EH (cell line): ENCODE results near the gene TTC39A.
A peak's percentile ranks its signal among the peaks of the same experiment; 100 is the strongest.

Source experiments
- DNase-seq: peaks from one replicate; pipeline ENCODE4 v3.0.0-alpha.2; 2015; ENCODE audit warnings: low read depth

The TTC39A gene

DNA sequence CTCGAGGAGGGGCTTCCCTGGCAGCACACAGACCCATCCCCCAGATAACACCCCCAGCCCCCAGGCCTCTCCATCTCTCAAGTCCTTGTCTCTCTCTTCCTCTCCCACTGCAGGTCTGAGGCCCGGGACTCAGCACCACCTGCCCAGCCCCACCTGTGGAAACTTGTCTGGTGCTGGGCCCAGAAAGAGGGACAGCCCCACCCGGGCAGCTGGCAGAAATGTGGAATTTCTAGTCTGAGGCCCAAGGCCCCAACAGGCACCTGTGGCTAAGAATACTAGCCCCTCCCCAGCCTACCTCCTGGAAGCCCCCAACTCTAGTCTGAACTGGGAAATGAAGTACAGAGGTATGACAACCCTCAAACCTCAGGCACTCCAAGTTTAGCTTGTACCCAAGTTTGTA is 15.4 kb downstream of the TTC39A start:
- no peak for DNase-seq

DNA sequence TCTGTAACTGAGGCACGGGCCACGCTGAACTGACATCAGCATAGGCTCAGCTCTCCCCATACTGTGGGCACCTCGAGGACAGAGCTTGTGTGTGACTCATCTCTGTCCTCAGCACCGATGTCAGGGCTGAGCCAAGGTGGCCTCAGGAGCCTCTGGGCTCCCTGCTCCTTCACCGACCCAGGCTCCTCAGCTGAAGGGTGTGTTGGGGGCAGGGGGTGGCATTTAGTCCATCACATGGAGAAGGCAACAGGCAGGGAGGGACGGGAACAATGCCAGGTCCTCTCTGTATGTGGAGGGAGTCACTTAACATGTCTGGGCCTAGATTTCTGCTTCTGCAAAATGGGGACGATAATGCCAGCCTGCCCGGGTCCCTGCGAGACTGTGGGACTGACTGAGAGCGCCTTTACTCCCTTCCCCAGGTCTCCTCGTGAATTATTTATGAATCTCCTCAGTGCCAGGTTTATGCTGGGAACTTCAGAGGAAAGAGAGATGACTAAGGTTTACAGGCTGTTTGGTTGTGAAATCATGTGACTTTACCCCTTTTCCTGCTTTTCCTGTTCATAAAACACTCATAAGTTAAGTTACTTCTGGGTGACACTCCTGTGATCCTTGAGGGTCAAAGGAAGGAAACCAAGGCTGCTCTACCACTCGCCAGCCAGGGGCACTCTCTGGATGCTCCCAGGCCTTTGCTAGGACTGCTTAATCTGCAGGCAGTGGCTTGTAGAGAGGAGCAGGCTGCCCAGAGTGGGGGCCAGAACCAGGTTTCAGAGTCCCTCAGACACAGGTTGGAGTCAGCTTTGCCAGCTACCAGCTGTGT is 16.2 kb downstream of the TTC39A start:
- peak; percentile 80 for DNase-seq

DNA sequence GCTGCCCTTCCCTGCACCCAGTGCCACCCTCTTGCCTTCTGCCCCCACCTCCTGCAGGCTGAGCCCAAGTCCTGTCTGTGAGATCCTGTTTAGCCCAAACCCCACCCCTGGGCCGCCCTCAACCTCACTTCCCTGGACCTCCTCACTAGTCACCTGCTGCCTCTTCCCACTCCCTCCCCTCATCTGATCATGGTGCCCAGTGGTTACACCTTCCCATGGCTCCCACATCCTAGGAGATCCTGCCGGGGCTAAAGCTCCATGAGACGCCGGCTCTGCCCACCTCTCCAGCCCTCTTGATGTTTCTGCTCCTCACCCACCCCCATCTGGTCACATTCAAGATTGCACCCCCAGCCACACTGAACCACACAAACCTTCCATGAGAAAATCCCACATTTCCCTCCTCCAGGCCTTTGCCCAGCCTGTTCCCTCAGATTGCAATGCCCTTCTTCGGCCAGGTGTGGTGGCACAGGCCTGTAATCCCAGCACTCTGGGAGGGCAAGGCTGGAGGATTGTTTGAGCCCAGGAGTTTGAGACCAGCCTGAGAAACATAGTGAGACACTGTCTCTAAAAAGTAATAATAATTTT is 17.0 kb downstream of the TTC39A start:
- DNase-seq = no peak

DNA sequence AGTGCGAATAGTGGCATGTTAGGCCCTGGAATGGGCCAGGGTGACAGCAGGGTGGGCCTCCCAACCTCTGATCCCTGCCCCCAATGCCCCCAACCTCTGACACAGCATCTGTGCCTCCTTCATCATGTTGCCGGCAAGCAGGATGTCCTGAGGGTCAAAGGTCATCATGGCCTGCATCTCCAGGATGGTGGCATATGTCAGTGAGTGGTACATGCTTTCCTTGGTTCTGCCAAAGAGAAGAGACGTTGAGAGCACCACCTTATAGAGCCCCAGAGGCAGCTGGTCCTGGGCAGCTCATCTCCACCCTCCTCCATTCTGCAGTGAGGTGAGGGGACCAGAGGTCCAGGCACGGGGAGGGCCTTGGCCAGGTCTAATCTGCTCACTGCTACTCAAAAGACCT is 17.6 kb downstream of the TTC39A start:
- DNase-seq = no peak

DNA sequence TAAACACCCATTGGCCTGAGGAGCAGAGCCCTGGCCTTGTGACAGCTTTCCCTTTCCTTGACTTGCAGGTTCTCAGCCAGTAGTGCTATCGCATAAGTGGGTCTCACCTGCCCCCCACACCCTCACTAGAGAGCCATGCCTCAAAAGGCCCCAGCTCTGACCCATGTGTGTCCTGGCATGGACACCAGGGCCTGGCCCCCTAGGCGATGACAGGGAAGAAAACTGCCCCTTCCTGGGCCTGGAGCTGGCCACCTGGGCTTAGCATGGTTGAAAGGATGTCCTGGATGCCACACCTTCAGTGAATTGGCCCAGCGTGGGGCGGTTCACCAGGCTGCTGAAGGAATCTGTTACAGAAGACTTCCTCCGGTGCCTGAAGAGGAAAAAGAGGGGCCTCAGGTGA is 18.5 kb downstream of the TTC39A start:
- no peak for DNase-seq

DNA sequence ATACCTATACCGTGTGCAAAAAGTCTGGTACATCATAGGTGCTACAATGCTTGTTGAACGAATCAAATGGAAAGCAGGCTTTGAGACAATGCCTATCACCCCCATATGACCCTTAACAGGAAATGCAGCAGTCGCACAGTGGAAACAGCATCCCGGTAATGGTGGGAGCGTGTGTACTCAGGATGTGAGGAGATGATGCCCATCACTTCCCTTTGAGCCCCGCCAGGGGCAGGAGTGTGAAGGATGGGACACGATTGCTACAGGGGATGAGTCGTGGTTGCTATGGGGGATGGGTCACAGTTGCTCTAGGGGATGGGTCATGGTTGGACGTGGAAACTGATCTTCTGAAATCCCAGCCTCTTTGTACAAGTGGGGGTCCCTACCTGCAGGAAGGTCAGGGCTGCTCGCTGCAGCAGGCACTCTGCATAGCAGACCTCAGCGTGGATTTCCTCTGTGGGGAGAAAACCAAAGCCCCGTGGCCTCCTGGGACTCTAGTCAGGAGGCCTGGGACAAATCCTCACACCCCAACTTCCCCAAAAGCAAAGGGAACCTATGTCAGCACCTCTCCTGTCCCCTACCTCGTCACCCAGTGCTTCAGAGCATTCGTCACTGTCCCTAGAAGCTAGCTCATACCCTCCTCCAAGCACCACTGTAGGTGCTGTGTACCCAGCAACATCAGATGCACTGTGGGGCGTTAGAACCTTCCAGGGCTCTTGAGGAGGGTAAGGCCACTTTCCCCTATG is 19.3 kb downstream of the TTC39A start:
- DNase-seq = peak; percentile 34

DNA sequence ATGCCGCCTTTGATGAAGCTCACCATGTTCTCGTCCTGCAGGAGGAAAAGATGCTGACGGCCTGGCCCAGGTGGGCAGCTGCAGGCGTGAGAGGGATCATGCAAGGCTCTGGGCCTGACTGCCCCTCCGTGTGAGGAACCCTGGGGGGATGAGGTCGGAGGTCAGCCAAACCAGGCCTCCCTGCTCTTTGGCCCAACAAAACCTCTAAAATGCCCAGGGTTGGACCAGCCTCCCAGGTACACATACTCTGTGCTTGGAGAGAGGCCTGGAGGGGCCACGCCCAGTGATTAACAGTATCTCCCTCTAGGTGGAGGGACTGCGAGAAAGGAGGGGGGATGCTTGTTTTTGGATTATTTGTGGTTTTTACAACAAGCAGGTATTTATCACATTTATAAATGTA is 21.1 kb downstream of the TTC39A start:
- DNase-seq = no peak

DNA sequence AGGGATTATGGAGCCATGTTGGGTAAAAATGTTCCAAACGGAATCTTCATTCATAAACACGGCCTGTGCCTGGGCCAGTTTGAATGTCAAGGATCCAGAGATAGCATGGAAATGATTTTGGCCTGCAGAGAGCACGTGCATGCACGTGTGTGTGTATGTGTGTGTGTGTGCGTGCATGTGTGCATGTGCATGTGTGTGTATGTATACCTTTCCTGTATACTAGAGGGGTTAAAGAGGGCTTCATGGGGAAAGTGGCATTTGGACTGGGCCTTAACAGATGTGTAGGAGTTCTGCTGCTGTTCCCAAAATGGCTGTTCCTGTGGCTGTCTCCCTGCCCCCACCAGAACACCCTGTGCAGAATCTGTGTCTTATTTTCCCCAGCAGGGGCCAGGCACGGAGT is 21.7 kb downstream of the TTC39A start:
- no peak for DNase-seq

DNA sequence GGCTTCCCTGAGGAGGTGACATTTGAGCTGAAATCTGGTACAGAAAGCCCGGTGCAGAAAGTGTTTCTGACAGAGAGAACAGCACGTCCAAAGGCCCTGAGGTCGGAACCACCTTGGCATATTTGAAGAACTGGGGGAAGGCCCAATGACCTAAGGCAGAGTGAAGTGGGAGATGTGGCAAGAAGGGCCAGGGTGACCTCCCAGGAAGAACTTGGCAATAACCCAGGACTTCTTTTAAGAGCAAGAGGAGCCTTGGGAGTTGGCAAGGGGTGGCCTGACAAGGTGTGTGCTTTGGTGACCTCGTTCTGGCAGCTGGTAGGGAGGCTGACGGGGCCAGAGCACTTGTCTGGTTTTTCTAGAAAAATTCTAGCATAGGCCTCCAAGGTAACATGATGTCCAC is 23.4 kb downstream of the TTC39A start:
- DNase-seq = no peak

DNA sequence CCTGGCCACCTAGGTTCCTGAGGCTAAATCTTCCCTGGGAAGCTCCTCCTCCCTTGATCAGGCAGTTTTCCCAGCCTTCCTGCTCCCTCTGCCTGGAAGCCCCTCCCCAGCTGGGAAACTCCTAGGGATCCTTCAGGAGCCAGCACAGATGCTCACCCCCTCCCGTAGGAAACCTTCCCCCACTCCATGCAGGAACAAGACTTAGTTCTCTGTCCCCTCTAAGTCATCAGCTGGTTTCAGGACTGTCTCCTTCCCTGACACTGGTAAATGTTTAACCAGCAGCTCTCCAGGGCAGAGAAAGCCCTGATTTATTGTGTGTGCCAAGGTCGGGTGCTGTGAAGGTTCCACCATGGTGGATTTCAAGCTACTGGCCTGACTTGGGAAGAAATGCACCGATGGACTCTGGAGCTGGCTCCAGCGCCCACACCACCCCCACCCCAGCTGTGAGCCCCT is 25.0 kb downstream of the TTC39A start:
- DNase-seq = no peak

DNA sequence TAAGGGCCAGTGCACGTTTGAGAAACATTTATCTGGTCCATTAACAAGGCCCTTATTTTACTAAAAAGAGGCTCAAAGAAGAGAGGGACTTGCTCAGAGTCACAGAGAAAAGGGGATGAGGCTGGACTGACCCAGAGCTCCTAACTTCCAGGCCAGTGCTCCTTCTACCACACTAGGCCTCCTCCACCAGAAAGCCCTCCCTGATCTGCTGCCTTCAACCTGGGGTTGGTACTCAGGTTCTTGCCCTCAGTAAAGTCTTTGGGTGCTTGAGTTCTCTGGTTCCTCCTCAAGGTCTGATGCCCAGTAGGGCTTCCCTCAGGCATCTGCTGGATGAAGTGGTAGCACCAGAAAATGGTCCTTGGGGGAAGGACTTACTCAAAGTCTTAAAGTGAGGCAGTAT is 26.0 kb downstream of the TTC39A start:
- no peak for DNase-seq

DNA sequence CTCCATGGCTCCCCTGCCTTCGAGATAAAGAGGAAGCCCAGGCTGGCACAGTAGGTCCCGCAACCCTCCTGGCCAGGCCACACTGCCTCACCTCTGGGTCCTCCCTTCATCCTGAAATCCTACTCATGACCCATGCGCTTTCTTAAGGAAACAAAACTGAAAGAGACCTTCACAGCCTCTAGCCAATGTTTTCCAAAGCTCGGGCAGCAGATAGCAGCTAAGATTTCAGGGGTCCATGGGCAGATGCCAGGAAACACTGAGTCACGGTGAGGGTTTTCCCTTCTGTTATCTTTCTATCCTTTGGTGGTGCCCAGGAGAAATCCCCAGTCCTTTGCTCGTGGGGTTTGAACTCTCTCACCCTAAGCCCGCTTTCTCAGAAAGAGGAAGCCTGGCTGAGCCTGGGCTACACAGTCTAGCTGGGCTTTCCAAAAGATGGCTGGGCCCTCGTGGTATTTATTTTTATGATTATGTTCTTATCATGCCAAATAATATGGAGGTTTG is 26.6 kb downstream of the TTC39A start:
- peak; percentile 42 for DNase-seq

DNA sequence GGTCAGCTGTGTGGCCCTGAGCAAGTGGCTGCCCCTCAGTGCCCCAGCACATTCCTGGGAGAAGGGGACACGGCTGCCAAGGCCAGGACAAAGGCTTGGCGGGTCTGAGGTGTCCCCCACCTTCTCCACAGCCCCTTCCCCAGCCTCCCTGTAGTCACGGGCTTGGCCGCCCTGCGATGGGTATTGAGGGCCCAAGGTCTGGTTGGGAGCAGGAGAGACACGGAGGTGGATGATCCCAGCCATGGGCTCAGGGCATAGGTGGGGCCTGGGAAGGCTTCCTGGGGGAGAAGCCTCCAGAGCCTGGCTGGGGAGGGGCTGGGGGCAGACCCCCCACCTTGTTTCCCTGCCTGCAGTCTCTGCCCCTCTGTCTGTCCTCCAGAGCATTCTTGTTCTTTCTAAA is 27.0 kb downstream of the TTC39A start:
- no peak for DNase-seq

DNA sequence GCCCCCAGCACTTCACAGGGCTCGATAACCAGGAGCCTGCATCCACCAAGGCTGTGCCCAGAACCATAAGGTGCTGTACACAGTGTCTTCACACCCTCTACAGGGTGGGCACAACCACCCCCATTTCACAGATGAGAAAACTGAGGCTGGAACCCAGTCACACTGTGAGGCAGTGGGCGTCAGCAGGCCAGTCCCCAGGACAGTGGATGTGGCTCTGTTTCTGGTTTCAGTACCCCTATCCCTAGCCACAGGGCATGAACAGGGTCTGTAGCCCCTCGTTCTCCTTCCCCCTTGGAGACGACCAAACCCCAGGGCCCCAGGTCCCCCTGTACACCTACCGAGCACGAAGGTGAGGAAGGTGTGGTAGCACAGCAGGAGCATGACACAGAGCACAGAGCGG is 27.6 kb downstream of the TTC39A start:
- no peak for DNase-seq

DNA sequence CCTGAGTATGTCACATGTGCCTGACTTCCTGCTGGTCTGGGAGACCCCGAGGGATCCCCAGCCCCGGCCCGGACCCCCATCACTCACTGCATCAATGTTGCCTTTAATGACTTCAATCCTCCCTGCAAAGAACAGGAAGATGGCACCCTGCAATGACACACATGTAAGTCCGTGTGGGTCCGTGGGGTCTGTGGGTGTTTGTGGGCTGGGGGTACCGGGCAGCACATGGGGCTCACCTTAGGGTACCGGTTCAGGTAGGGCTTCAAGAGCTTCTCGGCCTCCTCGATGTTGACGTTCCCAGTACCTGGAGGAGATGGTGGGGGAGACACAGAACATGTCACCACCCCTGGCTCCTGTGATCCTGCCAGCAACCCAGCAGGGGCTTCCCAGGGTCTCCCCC is 28.1 kb downstream of the TTC39A start:
- DNase-seq = no peak

DNA sequence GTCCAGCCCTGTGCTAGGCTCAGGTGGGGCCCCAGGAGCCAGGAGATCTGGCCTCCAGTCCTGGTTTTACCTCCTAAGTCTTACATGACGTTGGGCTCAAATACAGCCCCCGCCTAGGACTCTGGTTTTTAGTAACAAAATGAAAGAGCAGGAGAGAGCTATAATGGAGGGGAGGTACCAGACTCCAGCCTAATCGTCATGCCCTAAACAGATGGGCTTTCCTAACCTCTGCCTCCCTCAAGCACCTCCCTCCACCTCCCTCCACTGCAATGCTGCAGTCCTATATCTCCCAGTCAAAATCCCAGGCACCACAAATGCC is 28.6 kb downstream of the TTC39A start:
- DNase-seq = no peak

DNA sequence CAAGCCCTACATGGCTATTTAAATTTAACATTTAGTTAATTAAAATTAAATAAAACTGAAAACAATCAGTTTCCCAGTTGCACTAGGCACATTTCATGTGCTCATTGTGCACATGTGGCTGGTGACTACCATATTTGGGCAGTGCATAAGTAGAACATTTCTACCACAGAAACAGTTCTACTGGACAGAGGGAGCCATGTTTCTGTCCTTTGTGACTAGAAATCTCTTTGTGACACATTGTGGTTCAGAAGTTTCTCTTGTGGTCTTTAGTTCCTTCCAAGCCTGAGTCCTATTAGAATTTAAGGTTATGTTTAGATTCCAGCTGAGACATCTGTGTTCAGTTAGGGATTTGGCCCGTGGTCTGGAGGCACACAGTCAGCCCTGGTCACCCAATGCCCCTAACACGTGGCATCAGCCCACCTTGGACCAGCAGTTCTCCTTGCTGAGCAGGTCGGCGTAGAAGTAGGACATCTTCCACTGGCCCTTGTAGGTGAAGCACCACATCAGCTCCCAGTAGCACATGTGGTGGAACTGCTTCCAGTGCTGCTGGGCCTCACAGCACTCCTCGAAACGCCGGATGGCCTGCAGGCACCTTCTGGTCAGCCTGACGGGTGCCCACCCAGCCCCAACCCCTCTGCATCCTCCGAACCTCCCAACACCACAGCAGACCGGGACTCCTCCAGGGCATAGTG is 29.1 kb downstream of the TTC39A start:
- DNase-seq = peak; percentile 38

DNA sequence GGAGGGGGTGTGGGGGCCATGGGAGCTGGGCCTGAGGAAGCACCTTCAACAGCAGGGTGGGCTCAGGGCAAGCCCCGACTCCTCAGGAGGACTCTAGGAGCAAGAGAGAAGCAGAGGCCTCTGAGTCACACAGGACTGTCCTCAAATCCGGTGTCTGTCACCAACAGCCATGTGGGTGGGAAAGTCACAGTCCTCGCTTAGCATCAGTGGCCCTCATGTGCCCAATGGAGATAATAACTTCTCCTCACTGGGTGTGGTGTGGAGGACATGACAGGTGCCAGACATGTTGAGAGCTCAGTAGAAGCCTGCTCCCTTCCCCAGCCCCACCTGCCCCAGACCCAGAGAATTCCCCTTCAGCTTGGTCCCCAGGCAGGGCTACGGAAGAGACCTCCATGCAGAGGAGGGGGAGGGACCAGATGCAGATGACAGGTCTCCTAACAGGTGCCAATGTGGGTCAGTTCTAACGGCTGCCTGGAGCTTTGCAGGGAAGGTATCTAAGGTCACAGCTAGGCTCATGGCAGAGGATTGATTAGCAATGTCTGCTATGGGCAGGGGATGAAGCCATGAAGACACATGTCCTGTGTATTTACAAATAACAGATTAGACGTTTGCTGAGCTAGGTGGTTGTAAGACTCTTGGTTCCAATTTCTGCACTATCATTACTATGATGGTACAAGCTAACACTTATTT is 30.2 kb downstream of the TTC39A start:
- no peak for DNase-seq

DNA sequence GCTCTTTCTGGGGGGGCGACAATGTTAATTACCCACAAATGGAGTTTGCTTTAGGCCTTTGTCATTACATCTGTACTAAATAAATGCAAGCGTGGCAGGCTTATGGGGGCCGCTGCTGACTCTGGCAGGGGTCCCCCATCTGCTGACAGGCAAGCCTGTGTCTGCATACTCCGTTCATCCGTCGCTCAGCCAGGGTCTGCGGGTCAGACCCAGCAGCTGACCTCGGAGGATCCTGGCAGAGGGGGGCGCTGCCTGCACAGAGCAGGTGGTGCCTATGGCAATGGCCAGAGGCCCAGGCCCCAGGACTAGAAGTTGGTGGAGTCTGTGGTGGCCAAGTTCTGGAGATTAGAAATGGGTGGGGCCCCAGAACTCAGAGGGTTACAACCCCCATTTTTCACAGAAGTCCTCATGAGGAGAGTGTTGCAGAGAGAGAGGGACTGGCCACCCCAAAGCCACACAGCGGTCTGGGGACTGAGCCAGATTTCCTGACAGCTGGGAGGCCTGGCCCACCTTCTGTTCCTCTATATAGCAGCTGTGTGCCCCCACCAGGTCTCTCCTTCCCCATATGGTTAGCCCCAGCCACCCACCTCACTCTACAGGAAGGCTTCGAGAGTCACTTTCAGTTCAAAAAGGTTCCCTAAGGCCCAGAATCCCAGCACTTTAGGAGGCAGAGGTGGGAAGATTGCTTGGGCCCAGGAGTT is 31.0 kb downstream of the TTC39A start:
- no peak for DNase-seq

DNA sequence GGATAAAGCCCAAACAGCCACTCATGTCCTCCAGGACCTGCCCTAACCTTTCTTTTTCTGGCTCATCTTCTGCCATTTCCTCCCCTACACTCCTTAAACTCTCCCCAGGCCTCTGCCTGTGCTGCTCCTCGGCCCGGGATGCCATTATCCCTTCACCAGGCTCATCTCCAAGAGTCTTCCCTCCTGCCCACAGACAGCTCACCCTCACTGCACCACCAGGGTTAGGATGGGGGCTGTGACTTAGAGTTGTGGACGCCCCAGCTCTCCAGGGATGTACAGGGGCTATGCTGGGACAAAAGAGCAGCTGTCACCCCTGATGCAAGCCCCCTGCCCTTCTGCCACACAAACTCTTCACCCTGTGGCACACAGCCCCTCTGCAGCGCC is 32.0 kb downstream of the TTC39A start:
- DNase-seq = no peak
